Left ventricle myocardium inferior (tissue), 1 donor: ENCODE data around the gene ZNF644. TPM values are rescaled to one million over a fixed set of nuclear protein-coding genes. Genes with fewer than 3 reads are reported as not detected.

Experiments used
- DNase-seq: peaks from one replicate; pipeline ENCODE4 v3.0.0-alpha.2; 2020
- H3K27ac ChIP-seq: fragments of 200-600 bp; replicated peaks from 2 replicates; pipeline ENCODE4 v1.8.0; 2021
- H3K27me3 ChIP-seq: fragments of 200-600 bp; 2 replicates; pipeline ENCODE4 v1.8.0; 2021; ENCODE audit warnings: low read depth
- H3K36me3 ChIP-seq: fragments of 200-600 bp; 2 replicates; pipeline ENCODE4 v1.8.0; 2021
- H3K4me1 ChIP-seq: fragments of 200-600 bp; 2 replicates; pipeline ENCODE4 v1.8.0; 2021
- H3K4me3 ChIP-seq: fragments of 200-600 bp; 2 replicates; pipeline ENCODE4 v1.8.0; 2021; ENCODE audit warnings: mild to moderate bottlenecking, moderate library complexity
- H3K9me3 ChIP-seq: fragments of 200-600 bp; replicated peaks from 2 replicates; pipeline ENCODE4 v1.8.0; 2021
- intact Hi-C: fragments of 100-400 bp; cut with micrococcal nuclease; formaldehyde crosslinking; loops from one replicate; pipeline ENCODE4 v1.11.0; 2022
- total RNA-seq: library from RNA; stranded (reverse); fragmentation: NEBNext Ultra II Directional; extraction: Animal tissue kit (Norgen Biotek cat#: 25700); gene quantifications from one replicate; pipeline ENCODE4 v1.2.1, GENCODE V29; 2021
- TF ChIP-seq, protein P1 (sequence below): fragments of 200-600 bp; IDR thresholded peaks from 2 replicates; pipeline ENCODE4 v1.8.0; 2021; ENCODE audit warnings: antibody characterized with exemption, mild to moderate bottlenecking, borderline replicate concordance
- donor health status: DM: no; HTN: yes; CAD: no; lungs with severe emphysema.

The ZNF644 gene
- total RNA-seq, 1 donor from 2014 or later = 23.3 TPM

DNA sequence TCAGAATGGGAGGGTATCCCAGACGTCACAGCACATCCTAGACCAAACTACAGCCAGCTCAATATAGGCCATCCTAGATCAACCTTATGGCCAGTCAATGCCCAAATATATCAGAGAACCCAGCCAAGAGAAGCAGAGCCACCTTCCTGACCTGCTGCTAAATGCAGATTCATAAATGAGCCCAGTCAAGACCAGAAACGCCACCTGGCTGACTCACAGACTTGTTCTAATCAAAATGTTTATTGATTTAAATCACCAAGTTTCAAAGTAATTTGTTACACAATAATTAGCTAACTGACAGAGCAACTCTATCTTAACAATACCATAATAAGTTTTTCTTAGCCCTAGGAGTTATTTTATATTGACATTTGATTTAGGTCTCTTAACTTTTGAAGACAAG, 28.6 kb downstream of the ZNF644 start:
- Histone ChIP-seq H3K4me3 (no peak overlapping the region), H3K9me3 (peaks cover 43% of the 10 kb centered on the region), H3K4me1 (peaks cover 34% of the 10 kb centered on the region), H3K27me3 (no peaks in the 10 kb centered on the region), H3K36me3 (peaks cover 10% of the 10 kb centered on the region), H3K27ac (no peak overlapping the region)
- TF ChIP-seq, protein P1, sequence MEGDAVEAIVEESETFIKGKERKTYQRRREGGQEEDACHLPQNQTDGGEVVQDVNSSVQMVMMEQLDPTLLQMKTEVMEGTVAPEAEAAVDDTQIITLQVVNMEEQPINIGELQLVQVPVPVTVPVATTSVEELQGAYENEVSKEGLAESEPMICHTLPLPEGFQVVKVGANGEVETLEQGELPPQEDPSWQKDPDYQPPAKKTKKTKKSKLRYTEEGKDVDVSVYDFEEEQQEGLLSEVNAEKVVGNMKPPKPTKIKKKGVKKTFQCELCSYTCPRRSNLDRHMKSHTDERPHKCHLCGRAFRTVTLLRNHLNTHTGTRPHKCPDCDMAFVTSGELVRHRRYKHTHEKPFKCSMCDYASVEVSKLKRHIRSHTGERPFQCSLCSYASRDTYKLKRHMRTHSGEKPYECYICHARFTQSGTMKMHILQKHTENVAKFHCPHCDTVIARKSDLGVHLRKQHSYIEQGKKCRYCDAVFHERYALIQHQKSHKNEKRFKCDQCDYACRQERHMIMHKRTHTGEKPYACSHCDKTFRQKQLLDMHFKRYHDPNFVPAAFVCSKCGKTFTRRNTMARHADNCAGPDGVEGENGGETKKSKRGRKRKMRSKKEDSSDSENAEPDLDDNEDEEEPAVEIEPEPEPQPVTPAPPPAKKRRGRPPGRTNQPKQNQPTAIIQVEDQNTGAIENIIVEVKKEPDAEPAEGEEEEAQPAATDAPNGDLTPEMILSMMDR = no peak
- no peak for DNase-seq
- intact Hi-C loops = no loop called here

DNA sequence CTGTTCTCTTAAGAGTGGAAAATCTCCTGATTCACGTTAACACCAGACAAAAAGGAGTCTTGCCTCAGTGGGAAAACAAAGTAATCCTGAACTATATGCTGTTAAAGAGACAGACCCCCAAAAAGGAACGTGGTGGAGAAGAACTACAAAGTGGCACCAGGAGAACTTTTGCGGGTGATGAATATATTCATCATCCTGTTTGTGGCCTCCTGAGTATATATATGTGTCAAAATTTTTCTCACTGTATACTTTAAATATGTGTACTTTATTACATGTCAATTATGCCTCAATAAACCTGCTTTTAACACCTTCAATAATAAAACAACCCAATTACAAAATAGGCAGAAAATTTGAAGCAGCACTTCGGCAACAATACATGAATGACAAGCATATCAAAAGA, 31.1 kb downstream of the ZNF644 start:
- intact Hi-C loops = no loop called here
- no peak overlapping the region for H3K27ac ChIP-seq
- H3K9me3 ChIP-seq = peaks cover 35% of the 10 kb centered on the region
- H3K4me3 ChIP-seq = no peak overlapping the region
- peaks cover 36% of the 10 kb centered on the region for H3K4me1 ChIP-seq
- TF ChIP-seq, protein P1 = no peak
- DNase-seq = no peak
- H3K36me3 ChIP-seq = peaks cover 6% of the 10 kb centered on the region
- H3K27me3 ChIP-seq = no peaks in the 10 kb centered on the region

DNA sequence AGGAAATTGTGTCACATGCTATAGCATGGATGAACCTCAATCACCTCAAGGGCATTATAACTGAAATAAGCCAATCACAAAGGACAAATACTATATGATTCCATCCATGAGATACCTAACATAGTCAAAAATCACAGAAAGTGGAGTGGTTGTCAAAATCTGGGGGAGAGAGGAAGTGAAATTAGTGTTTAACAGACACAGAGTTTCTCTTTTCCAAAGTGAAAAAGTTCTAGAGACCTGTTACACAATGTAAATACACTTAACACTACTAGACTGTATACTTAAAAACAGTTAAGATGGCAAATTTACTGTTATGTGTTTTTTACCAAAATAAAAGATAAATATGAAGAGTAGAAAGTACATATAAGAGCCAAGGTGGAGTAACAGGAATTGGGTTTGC, 31.8 kb downstream of the ZNF644 start:
- no peaks in the 10 kb centered on the region for H3K27me3 ChIP-seq
- peaks cover 43% of the 10 kb centered on the region for H3K4me1 ChIP-seq
- TF ChIP-seq, protein P1 = no peak
- peaks cover 27% of the 10 kb centered on the region for H3K9me3 ChIP-seq
- H3K27ac ChIP-seq = no peak overlapping the region
- no peak for DNase-seq
- H3K36me3 ChIP-seq = peaks cover 6% of the 10 kb centered on the region
- intact Hi-C loops = no loop called here
- no peak overlapping the region for H3K4me3 ChIP-seq

DNA sequence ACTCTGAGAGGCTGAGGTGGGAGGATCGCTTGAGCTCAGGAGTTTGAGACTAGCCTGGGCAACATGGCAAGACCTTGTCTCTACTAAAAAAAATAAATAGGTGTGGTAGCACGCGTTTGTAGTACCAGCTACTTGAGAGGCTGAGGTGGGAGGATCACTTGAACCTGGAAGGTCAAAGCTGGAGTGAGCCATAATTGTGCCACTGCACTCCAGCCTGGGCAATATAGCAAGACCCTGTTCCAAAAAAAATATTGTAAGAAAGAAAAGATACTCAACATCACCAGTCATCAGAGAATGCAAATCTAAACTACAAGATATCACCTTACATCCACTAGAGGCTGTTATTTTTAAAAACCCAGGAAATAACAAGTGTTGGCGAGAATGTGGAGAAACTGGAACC, 32.5 kb downstream of the ZNF644 start:
- intact Hi-C loops = no loop called here
- H3K4me3 ChIP-seq = no peak overlapping the region
- TF ChIP-seq, protein P1 = no peak
- peaks cover 44% of the 10 kb centered on the region for H3K4me1 ChIP-seq
- peaks cover 23% of the 10 kb centered on the region for H3K9me3 ChIP-seq
- DNase-seq = no peak
- H3K27me3 ChIP-seq = no peaks in the 10 kb centered on the region
- H3K27ac ChIP-seq = no peak overlapping the region
- H3K36me3 ChIP-seq = peaks cover 6% of the 10 kb centered on the region

DNA sequence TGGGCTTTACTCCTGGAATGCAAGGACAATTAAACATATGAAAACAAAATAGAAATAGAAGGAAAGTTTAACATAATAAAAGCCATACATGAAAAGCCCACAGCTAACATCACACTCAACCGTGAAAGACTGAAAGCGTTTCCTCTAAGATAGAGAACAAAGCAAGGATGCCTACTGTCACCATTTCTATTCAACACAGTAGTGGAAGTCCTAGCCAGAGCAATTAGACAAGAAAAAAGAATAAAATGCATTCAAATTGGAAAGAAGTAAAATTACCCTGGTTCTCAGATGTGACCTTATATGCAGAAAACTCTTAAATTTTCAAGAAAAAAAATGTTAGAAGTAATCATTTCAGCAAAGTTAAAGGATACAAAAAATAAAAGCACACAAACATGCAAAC, 34.0 kb downstream of the ZNF644 start:
- TF ChIP-seq, protein P1 = no peak
- intact Hi-C loops = no loop called here
- Histone ChIP-seq H3K4me3 (no peak overlapping the region), H3K36me3 (peaks cover 6% of the 10 kb centered on the region), H3K27me3 (no peaks in the 10 kb centered on the region), H3K4me1 (peaks cover 37% of the 10 kb centered on the region), H3K9me3 (peaks cover 23% of the 10 kb centered on the region), H3K27ac (no peak overlapping the region)
- no peak for DNase-seq

DNA sequence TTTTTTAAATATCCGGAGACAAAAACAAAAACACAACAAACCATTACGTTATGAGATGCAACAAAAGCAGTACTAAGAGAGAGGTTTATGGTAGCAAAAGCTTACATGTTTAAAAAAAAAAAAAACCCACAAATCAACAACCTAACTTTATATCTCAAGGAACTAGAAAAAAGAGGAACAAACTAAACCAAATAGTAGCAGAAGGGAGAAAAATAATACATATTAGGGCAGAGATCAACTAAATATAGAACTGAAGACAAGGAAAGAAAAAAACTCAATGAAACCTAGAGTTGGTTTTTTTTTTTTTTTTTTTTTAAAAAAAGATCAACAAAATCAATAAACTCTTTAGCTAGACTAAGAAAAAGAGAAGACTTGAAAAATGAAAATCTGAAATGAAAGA, 34.9 kb downstream of the ZNF644 start:
- Histone ChIP-seq H3K27me3 (no peaks in the 10 kb centered on the region), H3K9me3 (peaks cover 23% of the 10 kb centered on the region), H3K4me1 (peaks cover 39% of the 10 kb centered on the region), H3K36me3 (peaks cover 6% of the 10 kb centered on the region), H3K4me3 (no peak overlapping the region), H3K27ac (no peak overlapping the region)
- DNase-seq = no peak
- intact Hi-C loops = no loop called here
- TF ChIP-seq, protein P1 = no peak
